SH-SY5Y (cell line): ENCODE results near the gene PAPPA2.

ENCODE experiments used
- GATA2 ChIP-seq: IDR thresholded peaks from 2 replicates; pipeline ENCODE4 v1.6.1; 2011; ENCODE audit warnings: mild to moderate bottlenecking, low read depth, low read length
- GATA3 ChIP-seq: IDR thresholded peaks from 2 replicates; pipeline ENCODE4 v1.6.1; 2011; ENCODE audit warnings: low read depth, mild to moderate bottlenecking, low read length, moderate library complexity

PAPPA2 gene

DNA sequence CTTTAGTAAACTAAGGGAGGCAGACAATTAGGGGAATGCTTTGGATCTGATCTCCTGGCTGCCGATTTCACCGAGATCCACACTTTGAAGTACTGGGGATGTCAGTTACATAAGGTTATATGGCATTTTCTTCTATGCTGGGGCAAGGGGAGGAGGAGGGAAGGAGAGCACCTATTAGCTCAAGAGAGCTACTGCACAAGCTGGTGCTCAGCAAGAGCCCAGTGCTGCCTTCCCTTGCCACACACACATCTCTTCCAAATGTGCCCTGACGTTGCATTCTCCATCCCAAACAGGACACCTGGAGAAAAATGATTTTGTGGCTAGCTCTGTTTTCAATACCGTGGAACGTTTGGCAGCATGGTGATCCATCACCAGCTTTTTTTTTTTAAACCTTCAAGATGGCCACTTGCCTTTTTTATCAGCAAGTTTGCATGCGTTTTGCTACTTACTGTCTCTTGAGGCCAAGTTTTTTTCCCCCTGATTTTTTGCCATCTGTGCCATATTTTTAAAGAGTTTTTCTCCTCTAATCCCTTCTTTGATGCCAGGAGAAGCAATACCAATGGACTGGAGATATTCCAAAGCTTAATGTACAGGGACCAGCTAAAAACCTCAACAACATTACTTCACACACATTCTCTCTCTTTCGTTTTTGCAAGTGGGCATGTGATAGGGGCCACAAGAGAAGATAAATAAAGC is 66.6 kb downstream of the PAPPA2 start:
- TF ChIP-seq GATA3 (no peak), GATA2 (no peak)

DNA sequence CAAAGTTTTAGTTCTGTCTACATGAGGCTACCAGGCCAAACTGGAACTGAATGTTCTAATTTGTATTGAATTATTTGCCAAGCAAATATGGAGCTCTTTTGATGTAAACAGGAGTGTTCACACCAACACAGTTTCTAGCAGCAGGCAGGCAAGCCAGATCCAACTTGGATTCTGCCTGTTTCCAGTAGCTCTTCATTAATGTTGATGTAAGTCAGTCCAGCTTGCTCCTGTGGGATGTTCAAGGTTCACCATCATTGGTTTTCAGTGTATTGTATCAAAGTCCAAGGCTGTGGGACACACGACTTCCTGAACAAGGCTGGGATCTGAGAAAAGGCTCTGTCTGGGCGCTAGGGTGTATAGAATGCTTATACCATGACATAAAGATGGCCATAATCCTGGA is 68.1 kb downstream of the PAPPA2 start:
- TF ChIP-seq GATA3 (no peak), GATA2 (no peak)

DNA sequence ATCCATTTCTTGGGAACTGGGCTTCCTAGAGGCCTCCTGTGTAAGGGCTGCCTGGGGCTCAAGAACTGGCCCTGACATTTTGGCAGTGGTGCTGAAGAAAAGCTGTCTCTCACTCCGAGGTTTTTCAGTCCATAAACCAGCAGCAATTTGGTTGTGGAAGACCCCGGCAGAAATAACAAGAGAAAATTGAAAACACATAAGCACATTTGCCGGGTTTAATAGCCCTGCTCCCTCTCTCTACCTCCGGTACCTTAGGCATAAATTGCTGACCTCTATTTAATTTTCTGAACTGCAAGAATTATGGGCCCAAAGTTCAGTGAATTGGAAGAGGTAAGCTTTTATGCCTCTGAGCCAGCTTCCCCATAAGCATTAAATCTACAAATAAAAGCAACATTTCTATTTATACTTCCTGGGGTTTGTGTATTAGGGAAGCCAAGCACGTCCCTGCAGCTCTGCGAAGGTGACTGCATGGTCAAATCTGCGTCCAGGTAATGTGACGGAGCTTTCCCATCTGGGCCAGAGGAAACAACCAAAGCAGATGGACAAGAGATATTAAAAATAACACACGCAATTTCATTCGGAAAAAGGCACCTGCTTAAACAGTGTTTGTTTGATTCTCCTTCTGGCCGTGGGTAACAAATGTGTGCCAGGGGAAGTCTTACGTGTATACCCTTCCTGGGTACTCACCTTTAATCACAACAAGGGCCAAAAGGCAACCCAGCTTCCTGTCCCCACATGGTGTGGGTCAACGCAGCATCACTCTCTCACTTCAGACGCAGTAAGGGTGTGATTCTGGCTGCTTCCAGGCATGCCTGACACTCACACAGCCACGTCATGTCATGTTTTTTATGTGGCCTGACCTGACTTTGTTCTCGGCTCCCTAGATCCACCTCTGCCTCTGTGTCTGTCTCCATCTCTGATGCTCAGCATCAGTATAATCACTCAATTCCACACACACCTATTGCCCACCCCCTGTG is 69.2 kb downstream of the PAPPA2 start:
- TF ChIP-seq GATA3: no peak
- no peak for TF ChIP-seq GATA2

DNA sequence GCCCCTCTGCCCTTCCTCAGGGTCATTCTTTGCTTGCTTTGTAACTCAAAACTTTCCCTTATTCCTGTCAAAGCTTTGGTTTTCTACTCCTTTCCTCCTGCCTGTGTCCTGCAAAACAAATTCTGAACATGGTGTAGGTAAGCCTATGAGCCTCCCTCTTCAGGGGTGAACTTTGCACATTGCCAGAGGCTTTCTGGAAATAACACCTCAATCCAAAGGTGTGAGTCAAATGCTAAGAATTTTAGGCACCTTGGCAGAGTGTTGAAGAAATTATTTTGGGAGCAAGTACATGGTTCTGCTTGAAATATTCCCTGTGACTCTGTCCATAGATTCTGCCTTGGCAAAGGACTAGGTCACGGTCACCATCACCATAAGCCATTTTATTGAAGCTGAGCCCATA is 70.0 kb downstream of the PAPPA2 start:
- no peak for TF ChIP-seq GATA3

DNA sequence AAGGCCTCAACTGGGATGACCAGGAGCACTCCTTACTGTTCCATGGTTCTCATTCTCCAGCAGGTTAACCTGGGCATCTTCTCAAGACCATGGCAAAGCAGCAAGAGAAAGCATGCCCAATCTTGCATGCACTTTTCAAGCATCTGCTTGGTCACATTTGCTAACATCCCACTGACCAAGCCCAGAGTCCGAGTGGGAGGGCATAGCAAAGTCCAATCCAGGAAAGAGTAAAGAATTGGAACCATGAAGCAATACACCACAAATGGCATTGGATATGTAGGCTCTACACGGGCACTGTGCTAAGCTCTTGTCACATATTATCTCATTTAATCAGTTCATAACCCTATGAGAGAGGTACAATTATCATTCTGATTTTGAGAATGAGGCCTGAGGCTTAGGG is 73.6 kb downstream of the PAPPA2 start:
- TF ChIP-seq GATA3 (no peak), GATA2 (no peak)

DNA sequence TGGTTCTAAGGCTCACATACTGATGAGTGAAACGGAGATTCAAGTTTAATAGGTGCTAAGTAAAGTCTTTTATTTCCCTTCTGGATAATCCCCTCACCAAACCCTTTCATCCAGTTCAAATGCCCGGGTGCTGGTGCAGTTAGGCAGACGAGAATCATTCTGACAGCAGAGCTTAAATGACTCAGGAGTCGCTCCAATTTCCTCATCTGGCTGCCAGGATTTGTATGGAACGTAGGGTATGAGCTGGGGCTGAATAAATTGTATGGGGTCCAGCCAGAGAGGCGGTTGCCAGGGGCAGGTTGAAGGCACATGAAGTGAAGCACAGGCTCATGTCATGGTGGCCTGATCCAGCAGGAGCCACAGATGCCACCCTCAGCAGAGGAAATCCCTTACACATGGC is 76.0 kb downstream of the PAPPA2 start:
- TF ChIP-seq GATA2 (no peak), GATA3 (no peak)

DNA sequence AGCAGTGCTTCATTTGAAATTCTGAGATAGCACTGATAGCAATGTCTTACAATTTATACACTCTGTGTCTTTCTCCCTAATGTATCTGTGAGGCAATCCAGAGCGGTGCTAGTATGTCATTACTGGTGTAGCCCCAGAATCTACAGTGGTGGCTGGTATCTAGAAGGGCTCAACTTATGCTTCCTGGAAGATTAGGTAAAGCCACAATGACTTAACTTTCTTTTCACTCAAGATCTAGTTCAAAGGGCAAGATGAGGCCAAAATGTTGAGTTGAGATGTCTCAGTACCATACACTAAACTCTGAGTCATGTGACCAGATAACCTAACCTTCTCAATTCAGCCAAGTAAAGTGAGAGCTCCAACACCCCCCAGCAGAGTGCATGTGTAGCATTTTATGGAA is 77.5 kb downstream of the PAPPA2 start:
- TF ChIP-seq GATA2 (no peak), GATA3 (no peak)

DNA sequence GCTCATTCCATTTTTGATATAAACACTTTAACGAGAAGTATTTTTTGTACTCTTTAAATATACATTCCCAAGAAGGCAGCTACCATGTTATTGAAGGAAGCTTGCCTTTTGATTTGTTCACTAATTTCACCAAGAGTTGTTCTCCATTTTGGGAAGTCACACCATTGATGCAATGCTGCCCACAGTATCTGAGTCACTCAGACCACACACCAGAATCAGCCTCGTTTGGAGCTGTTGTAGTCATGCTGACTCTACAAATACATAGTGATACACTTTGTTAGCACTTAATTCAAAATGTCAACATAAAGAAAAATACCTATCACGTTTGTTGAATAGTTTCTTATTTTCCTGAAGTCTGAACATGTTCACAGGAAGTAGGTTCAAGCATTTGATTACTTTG is 78.7 kb downstream of the PAPPA2 start:
- no peak for TF ChIP-seq GATA2
- TF ChIP-seq GATA3: no peak

DNA sequence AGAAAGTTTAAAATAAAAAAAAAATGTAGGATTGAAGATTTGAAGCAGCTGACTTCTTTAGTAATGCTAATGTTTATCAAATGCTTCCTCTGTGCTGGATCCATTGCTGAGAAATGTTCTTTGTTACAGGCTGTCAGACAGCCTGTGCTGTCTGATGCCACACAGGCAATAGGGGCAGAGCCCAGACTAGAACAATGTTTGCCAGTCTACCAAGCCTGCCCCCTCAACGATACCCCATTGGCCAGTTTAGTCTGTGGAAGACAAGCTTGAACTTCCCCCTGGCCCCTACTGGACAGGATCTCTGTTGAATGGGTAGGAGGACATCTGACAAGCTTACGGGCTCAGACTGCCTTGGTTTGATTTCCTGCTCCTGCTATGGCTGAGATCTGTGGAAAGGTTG is 79.4 kb downstream of the PAPPA2 start:
- TF ChIP-seq GATA2 (no peak), GATA3 (no peak)

DNA sequence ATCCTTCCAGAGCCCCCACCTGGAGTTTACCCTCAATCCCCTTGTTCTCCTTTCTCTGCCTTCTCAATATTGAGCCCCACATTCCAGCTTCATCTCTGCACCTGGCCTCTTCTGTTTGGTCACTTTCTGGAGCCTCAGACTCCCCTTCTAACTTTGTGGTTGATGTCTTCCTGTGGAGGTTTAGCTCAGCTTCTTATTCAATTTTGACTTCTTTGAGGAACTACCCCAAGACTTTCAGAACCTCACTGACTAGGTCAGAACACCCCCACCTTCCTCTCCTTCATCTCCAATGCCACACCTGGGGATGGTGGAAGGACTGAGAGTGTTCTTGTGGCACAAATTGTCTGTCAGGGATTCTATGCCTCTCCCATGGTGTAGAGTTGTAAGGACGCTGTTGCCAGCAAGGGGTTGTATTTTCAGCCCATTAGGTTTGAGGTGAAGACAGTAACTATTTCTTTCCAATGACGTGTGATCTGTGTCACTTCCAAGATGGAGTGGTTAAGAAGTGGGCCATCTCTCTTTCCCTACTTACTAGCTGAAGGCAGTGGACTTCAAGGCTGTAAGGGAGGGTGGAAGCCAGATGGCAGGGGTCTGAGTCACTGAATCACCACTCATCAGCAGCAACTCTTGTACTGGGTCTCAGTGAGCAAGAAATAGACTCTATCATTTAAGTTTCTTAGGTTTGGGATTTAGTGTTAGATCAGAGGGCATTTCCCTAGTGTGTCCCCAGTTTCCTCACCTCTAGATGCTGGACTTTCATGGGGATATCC is 80.6 kb downstream of the PAPPA2 start:
- TF ChIP-seq GATA3 (no peak), GATA2 (no peak)

DNA sequence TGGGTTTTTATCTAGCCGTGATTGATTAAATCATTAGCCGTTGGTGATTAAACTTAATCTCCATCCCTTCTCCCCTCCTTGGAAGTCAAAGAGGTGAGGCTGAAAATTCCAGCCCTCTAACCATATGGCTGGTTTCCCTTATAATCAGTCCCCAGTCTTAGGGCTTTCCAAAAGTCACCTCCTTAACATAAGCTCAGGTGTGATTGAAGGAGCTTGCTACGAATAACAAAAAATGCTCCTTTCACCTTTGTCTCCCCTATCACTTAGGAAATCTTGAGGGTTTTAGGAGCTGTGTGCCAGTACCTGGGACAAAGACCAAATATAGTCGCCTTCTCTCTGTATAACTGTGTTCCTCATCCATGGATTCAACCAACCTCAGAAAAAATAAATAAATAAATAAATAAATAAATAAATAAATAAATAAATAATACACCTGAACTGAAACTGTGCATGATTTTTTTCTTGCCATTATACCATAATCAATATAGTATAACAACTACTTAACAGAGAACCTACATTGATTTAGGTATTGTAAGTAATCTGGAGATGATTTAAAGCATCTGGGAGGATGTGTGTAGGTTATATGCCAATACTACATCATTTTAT is 82.2 kb downstream of the PAPPA2 start:
- TF ChIP-seq GATA3 (no peak), GATA2 (no peak)

DNA sequence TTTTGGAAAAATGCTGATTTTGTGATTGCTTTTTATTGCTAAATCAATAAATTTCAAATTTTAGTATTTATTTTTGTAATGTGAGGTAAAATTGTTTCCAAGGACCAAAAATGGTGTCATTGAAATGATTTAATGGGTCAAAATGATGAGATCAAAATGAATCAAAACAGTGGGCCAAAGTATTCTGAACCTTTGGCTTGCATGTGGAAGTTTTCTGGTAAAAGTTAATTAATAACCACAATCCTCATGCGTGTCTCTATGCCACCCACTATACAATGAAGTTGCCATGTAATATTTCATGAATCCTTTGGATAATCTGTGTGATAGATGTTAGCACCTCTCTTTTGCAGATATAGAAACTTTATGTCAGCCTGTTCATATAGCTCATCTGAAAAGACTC is 83.8 kb downstream of the PAPPA2 start:
- no peak for TF ChIP-seq GATA2
- TF ChIP-seq GATA3: no peak

DNA sequence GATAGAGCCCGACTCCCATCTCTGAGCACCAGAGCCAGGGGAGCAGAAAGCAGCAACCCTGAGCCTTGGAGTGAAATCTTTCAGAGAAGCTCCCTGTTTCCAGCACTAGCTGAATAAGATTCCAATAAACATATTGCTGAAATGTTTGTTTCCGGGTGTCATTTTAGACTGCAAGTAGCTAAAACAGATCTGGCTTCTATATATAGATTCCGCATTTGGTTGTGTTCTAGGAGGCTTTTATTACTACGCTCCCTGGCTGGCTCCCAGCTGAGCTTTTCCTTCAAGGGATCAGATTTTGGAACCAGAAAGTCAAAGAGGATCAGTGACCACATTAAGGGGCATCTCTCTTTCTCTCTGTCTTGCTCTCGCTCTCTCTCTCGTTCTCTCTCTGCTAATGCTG is 88.2 kb downstream of the PAPPA2 start:
- TF ChIP-seq GATA2 (no peak), GATA3 (no peak)

DNA sequence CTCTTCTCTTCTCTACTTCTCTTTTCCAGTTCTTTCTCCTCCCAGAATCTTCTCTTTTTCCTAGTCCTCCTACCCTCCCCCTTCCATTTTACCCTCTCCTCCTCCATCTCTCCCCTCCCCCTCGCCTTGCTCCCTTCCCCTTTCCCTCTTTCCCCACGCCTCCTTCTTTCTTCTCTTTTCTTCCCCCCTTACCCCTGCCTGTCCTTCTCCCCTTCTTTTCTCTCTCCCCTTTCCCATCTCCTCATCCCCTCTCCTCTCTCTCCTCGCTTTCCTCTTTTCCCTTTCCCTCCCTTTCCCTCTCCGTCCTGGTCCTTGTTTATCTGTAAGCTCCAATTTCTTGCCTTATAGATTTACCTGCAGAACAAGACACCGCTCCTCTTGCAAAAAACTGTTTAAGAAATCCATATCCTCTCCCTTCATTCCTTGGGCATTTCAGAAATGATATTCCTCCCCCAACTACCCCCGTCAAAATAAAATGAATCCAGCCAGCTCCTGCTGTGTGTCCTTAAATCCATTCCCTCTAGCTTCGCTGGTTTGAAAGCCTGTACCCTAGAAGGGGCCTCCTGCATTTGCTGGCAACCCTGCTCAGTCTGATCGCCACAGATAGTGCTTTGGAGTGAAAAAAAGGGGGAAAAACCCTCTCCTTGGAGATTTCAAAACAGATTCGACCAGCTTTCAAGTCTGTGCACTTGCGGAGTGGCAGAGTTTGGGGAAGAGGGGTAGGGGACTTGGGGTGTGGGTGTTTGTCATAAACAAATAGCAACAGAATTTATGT is 89.4 kb downstream of the PAPPA2 start:
- TF ChIP-seq GATA3: no peak
- TF ChIP-seq GATA2: peak; percentile 75
